ENCODE measurements around the gene RSL1D1. TPM values are rescaled to one million over a fixed set of nuclear protein-coding genes. Genes with fewer than 3 reads are reported as not detected.

Gene RSL1D1
- total and polyA plus RNA-seq, 2 of the 8 experiments (the other 6 are each of a cell fraction or from before 2014, with no cell fraction given): 41.3 to 292 TPM

GRCh38 chr16:11901091-11901490 is 49.7 kb upstream of the RSL1D1 start:
- Histone ChIP-seq H2BK5ac (ENCODE audit: low read depth, low read length) (no peak overlapping the region), H3K9me3 (ENCODE audit: insufficient read depth in 2 of 2, low read depth in 1 of 2, low read length in 1 of 2) (no peaks in the 10 kb centered on the region), H3K23me2 (ENCODE audit: low read depth, low read length) (no peaks in the 10 kb centered on the region), H4K20me1 (replicated peaks in 1 of 2; ENCODE audit: control insufficient read depth in 1 of 2, insufficient read depth in 2 of 2, low read length in 2 of 2) (peaks cover 0 to 23% of the 10 kb centered on the region in 2 experiments), H4K5ac (ENCODE audit: insufficient read length, low read depth, low read length) (no peak overlapping the region), H3K27me3 (replicated peaks in 1 of 4; ENCODE audit: control insufficient read depth in 3 of 4, extremely low read depth in 1 of 4, insufficient read depth in 3 of 4, low read length in 3 of 4) (no peaks in the 10 kb centered on the region), H4K8ac (ENCODE audit: extremely low read depth, insufficient read depth, low read length) (no peak overlapping the region), H2BK15ac (ENCODE audit: low read length) (no peak overlapping the region), H3K9ac (replicated peaks in 1 of 4; ENCODE audit: extremely low read depth in 1 of 4, low read depth in 3 of 4, low read length in 3 of 4) (no peak overlapping the region), H2AK5ac (ENCODE audit: low read depth, low read length) (no peak overlapping the region), H3K4me3 (ENCODE audit: extremely low read depth in 1 of 4, insufficient read depth in 2 of 4, low read depth in 3 of 4, low read length in 4 of 4) (no peak overlapping the region), H2BK120ac (replicated peaks; ENCODE audit: low read depth, low read length) (no peak overlapping the region), H2AFZ (ENCODE audit: low read length) (no peak overlapping the region), H3K18ac (ENCODE audit: extremely low read depth, low read length) (no peak overlapping the region), H3K4me2 (ENCODE audit: insufficient read depth in 1 of 2, low read depth in 2 of 2, low read length in 2 of 2) (no peak overlapping the region), H3K79me1 (ENCODE audit: low read depth, low read length) (peaks cover 7% of the 10 kb centered on the region), H3K79me2 (ENCODE audit: control insufficient read depth in 1 of 2, insufficient read depth in 2 of 2, low read length in 2 of 2) (peaks cover 22 to 86% of the 10 kb centered on the region in 2 experiments; a peak in 3 of 4 replicates), H3K36me3 (ENCODE audit: control insufficient read depth in 2 of 4, insufficient read depth in 4 of 4, low read length in 3 of 4) (peaks cover 0 to 12% (median 4%) of the 10 kb centered on the region in 4 experiments; a peak in 4 of 8 replicates), H4K91ac (replicated peaks; ENCODE audit: insufficient read length, low read length) (no peak overlapping the region), H2BK12ac (ENCODE audit: low read depth, low read length) (no peak overlapping the region), H3K14ac (ENCODE audit: insufficient read length) (no peak overlapping the region), H3K4me1 (replicated peaks in 1 of 4; ENCODE audit: control insufficient read depth in 3 of 4, insufficient read depth in 4 of 4, low read length in 3 of 4) (no peaks in the 10 kb centered on the region; a peak in 2 of 7 replicates), H3K23ac (ENCODE audit: insufficient read length) (no peak overlapping the region), H2BK20ac (ENCODE audit: low read length) (no peak overlapping the region), H3K27ac (ENCODE audit: low read depth, low read length) (no peak overlapping the region), H3K4ac (replicated peaks; ENCODE audit: insufficient read length, low read depth, low read length) (no peak overlapping the region), H3K56ac (replicated peaks; ENCODE audit: insufficient read length, low read depth, low read length) (no peak overlapping the region)
- no peak for FAIRE-seq
- DNase-seq (ENCODE audit: low read depth in 1 of 2, low spot score in 2 of 2): no peak
- CTCF ChIA-PET (ENCODE audit: partially characterized antibody): no interaction called here
- 89 to 100% methylated on average over 1 to 3 of the region's 3 CpGs for WGBS, 2 experiments (ENCODE audit: extremely low coverage in 1 of 2, insufficient coverage in 1 of 2, insufficient read length in 1 of 2, insufficient replicate concordance in 2 of 2, low coverage in 1 of 2, low lambda C conversion rate in 2 of 2, missing lambda C conversion rate in 1 of 2)
- POLR2A ChIA-PET (ENCODE audit: partially characterized antibody): no interaction called here
- TF ChIP-seq BCL11A (IDR thresholded peaks at IDR 0.05; ENCODE audit: low read depth in 2 of 2, low read length in 2 of 2) (no peak), PHF8 (conservative IDR thresholded peaks at IDR 0.05; ENCODE audit: low read depth, low read length) (no peak), MAFK (IDR thresholded peaks at IDR 0.05; ENCODE audit: low read depth, low read length) (no peak), SAP30 (IDR thresholded peaks at IDR 0.05; ENCODE audit: insufficient read depth, insufficient replicate concordance, low read length) (no peak), CHD2 (IDR thresholded peaks at IDR 0.05; ENCODE audit: low read length) (no peak), ASH2L (IDR thresholded peaks at IDR 0.05; ENCODE audit: low read length) (no peak)

All from H1 (cell line).